BJ (cell line): ENCODE measurements around the gene ERP44. TPM values are rescaled to one million over a fixed set of nuclear protein-coding genes. Genes with fewer than 3 reads are reported as not detected.

ENCODE experiments used
- CTCF ChIA-PET: fragments of 350-600 bp; formaldehyde crosslinking; extraction: SDS; loops from one replicate; lab custom pipeline; 2021; ENCODE audit warnings: antibody characterized with exemption, inconsistent platforms; lab: Yijun Ruan, JAX
- POLR2A ChIA-PET: fragments of 300-600 bp; sonication (Branson Sonifier 250); formaldehyde crosslinking; extraction: SDS; loops from one replicate; lab custom pipeline; 2021; ENCODE audit warnings: antibody characterized with exemption; lab: Charles Lee
- DNase-seq: peaks from one replicate; pipeline ENCODE4 v3.0.0-alpha.2; 2011; ENCODE audit warnings: low read depth
- H3K27me3 ChIP-seq: 2 replicates; pipeline ENCODE4 v1.6.0; 2011; ENCODE audit warnings: low read length; ENCODE audit not compliant: control insufficient read depth, insufficient read depth
- H3K36me3 ChIP-seq: 2 replicates; pipeline ENCODE4 v1.5.1; 2011; ENCODE audit warnings: low read length; ENCODE audit not compliant: control insufficient read depth, insufficient read depth
- H3K4me3 ChIP-seq: 2 replicates; pipeline ENCODE4 v1.5.1; 2011; ENCODE audit warnings: low read depth, mild to moderate bottlenecking, control low read depth, low read length
- polyA plus RNA-seq: library from polyadenylated mRNA; depleted of rRNA; stranded (reverse); fragments of >200 nt; gene quantifications from 2 replicates; pipeline ENCODE4 v1.2.3, GENCODE V29; 2011
- TF ChIP-seq, protein P1 (sequence below): IDR thresholded peaks from 2 replicates; pipeline ENCODE4 v1.5.1; 2011; ENCODE audit warnings: low read depth, mild to moderate bottlenecking, control low read depth, inconsistent platforms, low read length, moderate library complexity; ENCODE audit not compliant: insufficient read depth

Gene ERP44
- polyA plus RNA-seq, 1 experiment = 9.8 TPM

GRCh38 chr9:100033877-100034551, 64.8 kb downstream of the ERP44 start:
- Histone ChIP-seq H3K36me3 (peaks cover 2% of the 10 kb centered on the region; the same call in 1 of the 2 replicates), H3K27me3 (no peaks in the 10 kb centered on the region), H3K4me3 (no peak overlapping the region)
- POLR2A ChIA-PET = no interaction called here
- TF ChIP-seq, protein P1, sequence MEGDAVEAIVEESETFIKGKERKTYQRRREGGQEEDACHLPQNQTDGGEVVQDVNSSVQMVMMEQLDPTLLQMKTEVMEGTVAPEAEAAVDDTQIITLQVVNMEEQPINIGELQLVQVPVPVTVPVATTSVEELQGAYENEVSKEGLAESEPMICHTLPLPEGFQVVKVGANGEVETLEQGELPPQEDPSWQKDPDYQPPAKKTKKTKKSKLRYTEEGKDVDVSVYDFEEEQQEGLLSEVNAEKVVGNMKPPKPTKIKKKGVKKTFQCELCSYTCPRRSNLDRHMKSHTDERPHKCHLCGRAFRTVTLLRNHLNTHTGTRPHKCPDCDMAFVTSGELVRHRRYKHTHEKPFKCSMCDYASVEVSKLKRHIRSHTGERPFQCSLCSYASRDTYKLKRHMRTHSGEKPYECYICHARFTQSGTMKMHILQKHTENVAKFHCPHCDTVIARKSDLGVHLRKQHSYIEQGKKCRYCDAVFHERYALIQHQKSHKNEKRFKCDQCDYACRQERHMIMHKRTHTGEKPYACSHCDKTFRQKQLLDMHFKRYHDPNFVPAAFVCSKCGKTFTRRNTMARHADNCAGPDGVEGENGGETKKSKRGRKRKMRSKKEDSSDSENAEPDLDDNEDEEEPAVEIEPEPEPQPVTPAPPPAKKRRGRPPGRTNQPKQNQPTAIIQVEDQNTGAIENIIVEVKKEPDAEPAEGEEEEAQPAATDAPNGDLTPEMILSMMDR = no peak
- CTCF ChIA-PET = interaction anchor here (1.5 kb wide), 1 partner anchor 288 kb away, joined by 3 read pairs; no protein-coding TSS in a partner anchor
- no peak for DNase-seq

DNA sequence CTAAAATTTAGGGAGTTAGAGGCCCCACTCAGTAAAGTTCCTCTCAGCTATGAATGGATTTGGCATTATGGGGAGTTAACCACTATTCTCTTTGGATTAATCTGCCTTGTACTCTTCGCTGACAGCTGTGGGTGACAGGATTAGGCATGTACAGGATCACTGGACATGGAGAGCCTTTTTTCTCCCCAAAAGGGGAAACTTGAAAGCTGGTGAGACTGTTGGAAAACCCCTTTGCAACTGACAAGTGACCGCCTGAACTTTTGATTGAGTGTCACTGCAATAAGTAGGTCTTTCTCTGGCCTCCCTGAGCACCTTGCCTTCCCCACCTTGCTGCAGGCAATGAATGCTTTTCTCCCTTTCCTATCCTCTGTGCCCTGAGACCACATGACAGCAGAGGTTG, 68.3 kb downstream of the ERP44 start:
- DNase-seq = no peak
- no peaks in the 10 kb centered on the region for H3K27me3 ChIP-seq
- H3K36me3 ChIP-seq = peaks cover 2% of the 10 kb centered on the region; the same call in 1 of the 2 replicates
- ChIA-PET CTCF (no interaction called here), POLR2A (no interaction called here)
- H3K4me3 ChIP-seq = no peak overlapping the region
- TF ChIP-seq, protein P1 = no peak

- ChIA-PET CTCF (interaction anchor here (1.6 kb wide), 1 partner anchor 16 kb away, joined by 6 read pairs; no protein-coding TSS in a partner anchor), POLR2A (no interaction called here)
- DNase-seq = no peak
- Histone ChIP-seq H3K27me3 (no peaks in the 10 kb centered on the region), H3K36me3 (peaks cover 2% of the 10 kb centered on the region; the same call in 1 of the 2 replicates), H3K4me3 (no peak overlapping the region)
- TF ChIP-seq, protein P1 = no peak
Measured at GRCh38 chr9:100029251-100029650, 69.5 kb downstream of the ERP44 start.

GRCh38 chr9:100028201-100028784, 70.5 kb downstream of the ERP44 start:
- POLR2A ChIA-PET = no interaction called here
- peak; percentile 17 for DNase-seq
- no peaks in the 10 kb centered on the region for H3K27me3 ChIP-seq
- H3K36me3 ChIP-seq = peaks cover 2% of the 10 kb centered on the region; the same call in 1 of the 2 replicates
- no peak overlapping the region for H3K4me3 ChIP-seq
- CTCF ChIA-PET = interaction anchor here (0.9 to 2.5 kb wide), 5 partner anchors 15 to 319 kb away, joined by 3 to 12 read pairs (median 4); no protein-coding TSS in a partner anchor
- TF ChIP-seq, protein P1 = peak; percentile 98

GRCh38 chr9:100027543-100027942, 71.3 kb downstream of the ERP44 start:
- CTCF ChIA-PET = interaction anchor here (0.6 to 2.5 kb wide), 7 partner anchors 63 to 320 kb away, joined by 3 to 12 read pairs (median 3); no protein-coding TSS in a partner anchor
- Histone ChIP-seq H3K36me3 (peaks cover 2% of the 10 kb centered on the region; the same call in 1 of the 2 replicates), H3K27me3 (no peaks in the 10 kb centered on the region), H3K4me3 (no peak overlapping the region)
- DNase-seq = no peak
- TF ChIP-seq, protein P1 = no peak
- POLR2A ChIA-PET = no interaction called here
